ENCODE results near the gene NPAS2.

The NPAS2 gene

GRCh38 chr2:100833331-100833730 lies 13.4 kb downstream of the NPAS2 start:
- in situ Hi-C loops (cut with MboI; ENCODE audit: low pct_unique_long_range_greater_than_20kb, low sequenced_read_pairs, unreplicated experiment): no loop called here
- TF ChIP-seq CTCF (IDR thresholded peaks at IDR 0.05; ENCODE audit: extremely low read depth, insufficient read depth, missing control alignments): no peak
- no peak for DNase-seq (ENCODE audit: low spot score)

GRCh38 chr2:100834221-100834620 lies 14.3 kb downstream of the NPAS2 start:
- no peak for TF ChIP-seq CTCF (IDR thresholded peaks at IDR 0.05; ENCODE audit: extremely low read depth, insufficient read depth, missing control alignments)
- DNase-seq (ENCODE audit: low spot score): no peak
- in situ Hi-C loops (cut with MboI; ENCODE audit: low pct_unique_long_range_greater_than_20kb, low sequenced_read_pairs, unreplicated experiment): no loop called here

- no peak for DNase-seq (ENCODE audit: low spot score)
- in situ Hi-C loops (cut with MboI; ENCODE audit: low pct_unique_long_range_greater_than_20kb, low sequenced_read_pairs, unreplicated experiment): no loop called here
These were observed 15.2 kb downstream of the NPAS2 start for GRCh38 chr2:100835006-100835659.

GRCh38 chr2:100840519-100840918 lies 20.6 kb downstream of the NPAS2 start:
- in situ Hi-C loops (cut with MboI; ENCODE audit: low pct_unique_long_range_greater_than_20kb, low sequenced_read_pairs, unreplicated experiment): no loop called here
- DNase-seq (ENCODE audit: low spot score): no peak
- no peak for TF ChIP-seq CTCF (IDR thresholded peaks at IDR 0.05; ENCODE audit: extremely low read depth, insufficient read depth, missing control alignments)

More at GRCh38 chr2:100835006-100835659, 15.2 kb downstream of the NPAS2 start:
- TF ChIP-seq CTCF (IDR thresholded peaks at IDR 0.05; ENCODE audit: extremely low read depth, insufficient read depth, missing control alignments): no peak

- in situ Hi-C loops (cut with MboI; ENCODE audit: low pct_unique_long_range_greater_than_20kb, low sequenced_read_pairs, unreplicated experiment): no loop called here
- DNase-seq (ENCODE audit: low spot score): no peak
- no peak for TF ChIP-seq CTCF (IDR thresholded peaks at IDR 0.05; ENCODE audit: extremely low read depth, insufficient read depth, missing control alignments)
These were observed 22.4 kb downstream of the NPAS2 start for GRCh38 chr2:100842241-100842922.

- no peak for TF ChIP-seq CTCF (IDR thresholded peaks at IDR 0.05; ENCODE audit: extremely low read depth, insufficient read depth, missing control alignments)
- DNase-seq (ENCODE audit: low spot score): no peak
- in situ Hi-C loops (cut with MboI; ENCODE audit: low pct_unique_long_range_greater_than_20kb, low sequenced_read_pairs, unreplicated experiment): no loop called here
These were observed 24.6 kb downstream of the NPAS2 start for GRCh38 chr2:100844514-100844913.

Measured in GM13977 (cell line).